Mesothelial cell of epicardium (in vitro differentiated cells): Measurements from ENCODE around the gene ALOX15B. TPM values are rescaled to one million over a fixed set of nuclear protein-coding genes. Genes with fewer than 3 reads are reported as not detected.
A peak's percentile ranks its signal among the peaks of the same experiment; 100 is the strongest.

Source experiments
- DNase-seq, 2 experiments: peaks; one replicate each; pipeline ENCODE4 v3.0.0; 2021; ENCODE audit warnings: low spot score in 2 of 2; ENCODE audit not compliant: unreplicated experiment in 2 of 2
- H3K27ac Mint-ChIP-seq: 2 replicates; pipeline ENCODE4 v1.8.0; 2021; ENCODE audit warnings: mixed read lengths
- H3K27me3 Mint-ChIP-seq: 2 replicates; pipeline ENCODE4 v1.8.0; 2021; ENCODE audit warnings: low read depth, mixed read lengths
- H3K36me3 Mint-ChIP-seq: 2 replicates; pipeline ENCODE4 v1.8.0; 2021; ENCODE audit warnings: mixed read lengths
- H3K4me1 Mint-ChIP-seq: 2 replicates; pipeline ENCODE4 v1.8.0; 2021; ENCODE audit warnings: mixed read lengths
- H3K4me3 Mint-ChIP-seq: 2 replicates; pipeline ENCODE4 v1.8.0; 2021; ENCODE audit warnings: mild to moderate bottlenecking, moderate library complexity, mixed read lengths
- H3K9me3 Mint-ChIP-seq: 2 replicates; pipeline ENCODE4 v1.8.0; 2021; ENCODE audit warnings: mixed read lengths
- total RNA-seq: library from RNA; stranded (reverse); gene quantifications from 3 replicates; pipeline ENCODE4 v1.2.1, GENCODE V29; 2021
- TF ChIP-seq, protein P1 (sequence below): fragments of 200-600 bp; sonication (generic); IDR thresholded peaks from one replicate; pipeline ENCODE4 v1.5.0; 2021; ENCODE audit warnings: antibody characterized with exemption; ENCODE audit not compliant: unreplicated experiment

Gene ALOX15B
- total RNA-seq, 1 donor from 2014 or later: not detected

DNA sequence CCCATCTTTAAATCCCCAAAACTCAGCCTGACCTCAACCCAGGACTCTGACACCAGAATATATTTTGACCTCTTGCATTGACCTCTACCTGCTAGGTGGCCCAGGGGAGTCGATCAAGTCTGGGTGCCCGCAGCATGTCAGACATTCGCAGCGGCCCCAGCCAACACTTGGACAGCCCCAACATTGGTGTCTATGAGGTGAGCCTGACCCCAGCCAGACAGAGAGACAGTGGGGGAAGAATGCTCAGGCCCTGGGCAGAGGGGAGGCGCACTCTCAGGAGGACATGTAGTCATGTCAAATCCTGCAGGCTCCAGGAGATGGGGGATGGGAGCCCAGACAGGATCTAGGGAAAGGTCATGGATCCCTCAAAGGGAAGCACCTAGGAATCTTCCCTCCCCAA, 31.0 kb upstream of the ALOX15B start:
- no peaks in the 10 kb centered on the region for H3K4me1 Mint-ChIP-seq
- H3K27ac Mint-ChIP-seq: no peak overlapping the region
- TF ChIP-seq, protein P1, sequence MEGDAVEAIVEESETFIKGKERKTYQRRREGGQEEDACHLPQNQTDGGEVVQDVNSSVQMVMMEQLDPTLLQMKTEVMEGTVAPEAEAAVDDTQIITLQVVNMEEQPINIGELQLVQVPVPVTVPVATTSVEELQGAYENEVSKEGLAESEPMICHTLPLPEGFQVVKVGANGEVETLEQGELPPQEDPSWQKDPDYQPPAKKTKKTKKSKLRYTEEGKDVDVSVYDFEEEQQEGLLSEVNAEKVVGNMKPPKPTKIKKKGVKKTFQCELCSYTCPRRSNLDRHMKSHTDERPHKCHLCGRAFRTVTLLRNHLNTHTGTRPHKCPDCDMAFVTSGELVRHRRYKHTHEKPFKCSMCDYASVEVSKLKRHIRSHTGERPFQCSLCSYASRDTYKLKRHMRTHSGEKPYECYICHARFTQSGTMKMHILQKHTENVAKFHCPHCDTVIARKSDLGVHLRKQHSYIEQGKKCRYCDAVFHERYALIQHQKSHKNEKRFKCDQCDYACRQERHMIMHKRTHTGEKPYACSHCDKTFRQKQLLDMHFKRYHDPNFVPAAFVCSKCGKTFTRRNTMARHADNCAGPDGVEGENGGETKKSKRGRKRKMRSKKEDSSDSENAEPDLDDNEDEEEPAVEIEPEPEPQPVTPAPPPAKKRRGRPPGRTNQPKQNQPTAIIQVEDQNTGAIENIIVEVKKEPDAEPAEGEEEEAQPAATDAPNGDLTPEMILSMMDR: no peak
- no peaks in the 10 kb centered on the region for H3K36me3 Mint-ChIP-seq
- H3K4me3 Mint-ChIP-seq: no peak overlapping the region
- peaks cover 59% of the 10 kb centered on the region for H3K27me3 Mint-ChIP-seq
- no peak for DNase-seq
- no peaks in the 10 kb centered on the region for H3K9me3 Mint-ChIP-seq

DNA sequence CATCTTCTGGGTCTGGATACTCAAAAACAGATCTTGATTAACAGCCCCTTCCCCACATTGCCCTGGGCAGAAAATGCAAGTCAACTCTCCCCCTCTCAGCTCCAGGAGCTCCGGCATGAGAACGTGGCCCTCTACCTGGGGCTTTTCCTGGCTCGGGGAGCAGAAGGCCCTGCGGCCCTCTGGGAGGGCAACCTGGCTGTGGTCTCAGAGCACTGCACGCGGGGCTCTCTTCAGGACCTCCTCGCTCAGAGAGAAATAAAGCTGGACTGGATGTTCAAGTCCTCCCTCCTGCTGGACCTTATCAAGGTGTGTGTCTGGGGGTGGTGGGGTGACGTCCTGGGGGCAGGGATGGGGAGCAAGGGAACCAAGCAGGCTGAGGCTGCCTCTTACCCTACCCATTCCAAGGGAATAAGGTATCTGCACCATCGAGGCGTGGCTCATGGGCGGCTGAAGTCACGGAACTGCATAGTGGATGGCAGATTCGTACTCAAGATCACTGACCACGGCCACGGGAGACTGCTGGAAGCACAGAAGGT, 26.7 kb upstream of the ALOX15B start:
- DNase-seq: no peak
- peaks cover 50% of the 10 kb centered on the region for H3K27me3 Mint-ChIP-seq

DNA sequence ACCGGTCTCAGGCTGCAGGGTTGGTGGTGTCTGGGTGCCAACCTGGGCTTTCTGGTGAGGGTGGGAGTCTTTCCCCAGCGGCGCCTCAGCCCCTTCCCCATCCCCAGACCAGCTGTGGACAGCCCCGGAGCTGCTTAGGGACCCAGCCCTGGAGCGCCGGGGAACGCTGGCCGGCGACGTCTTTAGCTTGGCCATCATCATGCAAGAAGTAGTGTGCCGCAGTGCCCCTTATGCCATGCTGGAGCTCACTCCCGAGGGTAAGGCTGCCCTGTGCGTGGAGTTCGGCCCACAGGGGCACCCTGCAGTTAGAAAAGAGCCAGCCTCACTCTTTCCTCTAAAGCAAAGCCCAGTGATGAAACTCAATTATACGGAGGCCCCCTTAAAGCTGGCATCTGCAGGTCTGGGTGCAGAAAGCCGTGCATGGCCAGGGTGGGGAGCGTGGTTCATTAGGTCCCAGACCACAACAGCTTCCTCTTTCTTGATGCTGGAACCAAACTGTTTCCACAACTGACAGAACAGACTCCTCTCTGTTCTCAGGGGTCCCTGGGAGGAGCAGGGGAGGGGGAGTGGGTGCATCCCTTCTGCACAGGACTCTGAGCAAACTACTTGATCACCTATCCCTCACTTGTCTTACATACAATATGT, 25.7 kb upstream of the ALOX15B start:
- Mint-ChIP-seq H3K27ac (no peak overlapping the region), H3K9me3 (no peaks in the 10 kb centered on the region), H3K27me3 (peaks cover 42% of the 10 kb centered on the region), H3K36me3 (no peaks in the 10 kb centered on the region), H3K4me3 (no peak overlapping the region), H3K4me1 (peaks cover 6% of the 10 kb centered on the region)
- TF ChIP-seq, protein P1: no peak
- DNase-seq: no peak

More for the DNA sequence above, 26.7 kb upstream of the ALOX15B start:
- Mint-ChIP-seq H3K36me3 (no peaks in the 10 kb centered on the region), H3K9me3 (no peaks in the 10 kb centered on the region), H3K4me1 (peaks cover 6% of the 10 kb centered on the region), H3K4me3 (no peak overlapping the region), H3K27ac (no peak overlapping the region)
- TF ChIP-seq, protein P1: no peak

DNA sequence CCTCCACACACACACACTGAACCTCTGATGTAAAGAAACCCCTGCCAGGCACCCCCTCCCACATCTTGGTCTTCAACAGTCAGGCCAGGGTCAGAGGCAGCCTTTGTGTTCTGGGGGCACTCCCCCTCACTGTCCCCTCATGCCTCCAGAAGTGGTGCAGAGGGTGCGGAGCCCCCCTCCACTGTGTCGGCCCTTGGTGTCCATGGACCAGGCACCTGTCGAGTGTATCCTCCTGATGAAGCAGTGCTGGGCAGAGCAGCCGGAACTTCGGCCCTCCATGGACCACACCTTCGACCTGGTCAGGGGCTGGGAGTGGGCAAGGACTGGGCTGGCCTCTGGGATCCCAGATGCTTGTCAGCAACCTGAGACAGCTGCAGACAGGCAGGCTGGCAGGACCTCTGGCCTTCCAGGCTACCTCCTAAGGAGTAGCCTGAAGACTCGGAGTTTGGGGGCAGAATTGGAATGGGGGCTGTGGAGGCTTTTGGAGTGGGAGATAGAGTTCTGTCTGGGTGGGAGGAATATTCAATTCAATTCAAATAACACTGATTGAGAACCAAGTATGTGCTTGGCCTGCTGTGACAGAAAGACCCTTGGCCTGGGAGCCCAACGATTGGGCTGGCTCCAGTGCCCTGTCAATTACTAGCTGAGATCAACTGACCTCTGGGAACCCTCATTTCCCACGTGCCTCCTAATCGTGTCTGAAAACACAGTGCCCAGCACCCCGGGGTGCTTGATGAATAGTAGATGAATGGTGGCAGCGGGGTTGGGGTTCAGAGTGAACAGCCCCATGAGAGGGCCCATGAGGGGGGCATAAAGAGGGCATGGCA, 24.9 kb upstream of the ALOX15B start:
- TF ChIP-seq, protein P1: no peak
- Mint-ChIP-seq H3K4me1 (peaks cover 6% of the 10 kb centered on the region), H3K4me3 (peak overlapping the region; percentile 22), H3K27ac (no peak overlapping the region), H3K36me3 (no peaks in the 10 kb centered on the region), H3K9me3 (no peaks in the 10 kb centered on the region), H3K27me3 (peaks cover 42% of the 10 kb centered on the region)
- no peak for DNase-seq

DNA sequence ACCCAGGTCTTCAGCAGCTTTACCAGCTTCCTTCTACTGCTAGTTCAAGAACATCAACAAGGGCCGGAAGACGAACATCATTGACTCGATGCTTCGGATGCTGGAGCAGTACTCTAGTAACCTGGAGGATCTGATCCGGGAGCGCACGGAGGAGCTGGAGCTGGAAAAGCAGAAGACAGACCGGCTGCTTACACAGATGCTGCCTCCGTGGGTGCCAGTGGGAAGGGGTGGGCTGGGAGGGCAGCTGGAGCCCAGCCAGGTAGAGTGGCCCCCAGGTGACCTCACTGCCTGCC, 24.4 kb upstream of the ALOX15B start:
- peak overlapping the region; percentile 22 for H3K4me3 Mint-ChIP-seq
- no peak for DNase-seq
- peaks cover 42% of the 10 kb centered on the region for H3K27me3 Mint-ChIP-seq
- TF ChIP-seq, protein P1: no peak
- H3K4me1 Mint-ChIP-seq: peaks cover 10% of the 10 kb centered on the region
- H3K9me3 Mint-ChIP-seq: no peaks in the 10 kb centered on the region
- H3K36me3 Mint-ChIP-seq: no peaks in the 10 kb centered on the region
- H3K27ac Mint-ChIP-seq: no peak overlapping the region
